IMR-90 (cell line): ENCODE results near the gene FARS2. TPM values are rescaled to one million over a fixed set of nuclear protein-coding genes. Genes with fewer than 3 reads are reported as not detected.

Experiments
- ATAC-seq: fragments of 200-7000 bp; cut with Tn5 transposase; 2 replicates; pipeline ENCODE4 v1.9.1; 2020; ENCODE audit warnings: low read depth, mild to moderate bottlenecking, moderate library complexity
- BruUV-seq: library from RNA; stranded (reverse); fragments of 400-500 nt; replicated peaks from 2 replicates; lab custom pipeline; 2021; lab: Mats Ljungman, UMichigan
- CTCF ChIA-PET: fragments of 300-600 bp; formaldehyde crosslinking; extraction: SDS; loops from one replicate; lab custom pipeline; 2021; ENCODE audit warnings: antibody characterized with exemption; lab: Yijun Ruan, JAX
- POLR2A ChIA-PET: fragments of 300-600 bp; sonication (Branson Sonifier 250); formaldehyde crosslinking; loops from one replicate; lab custom pipeline; 2022; ENCODE audit warnings: antibody characterized with exemption; ENCODE audit not compliant: unreplicated experiment; lab: Charles Lee
- DNase-seq: peaks from one replicate; pipeline ENCODE4 v3.0.0; 2013
- H2AFZ ChIP-seq: replicated peaks from 2 replicates; pipeline ENCODE3; 2013; ENCODE audit warnings: low read length, mild to moderate bottlenecking; ENCODE audit not compliant: poor library complexity
- H2AK5ac ChIP-seq: 2 replicates; pipeline ENCODE4 v1.6.1; 2013; ENCODE audit warnings: low read depth, low read length, inconsistent platforms
- H2AK9ac ChIP-seq: replicated peaks from 2 replicates; pipeline ENCODE3; 2013; ENCODE audit warnings: mild to moderate bottlenecking, low read depth, low read length, moderate library complexity; ENCODE audit not compliant: poor library complexity
- H2BK120ac ChIP-seq: 2 replicates; pipeline ENCODE4 v1.6.1; 2013; ENCODE audit warnings: low read depth, low read length, inconsistent platforms
- H2BK15ac ChIP-seq: 3 replicates; pipeline ENCODE4 v1.6.1; 2013; ENCODE audit warnings: low read depth, low read length, inconsistent platforms
- H2BK20ac ChIP-seq: 2 replicates; pipeline ENCODE4 v1.6.1; 2013; ENCODE audit warnings: low read depth, mild to moderate bottlenecking, inconsistent platforms, low read length, moderate library complexity
- H2BK5ac ChIP-seq: 2 replicates; pipeline ENCODE4 v1.6.1; 2013; ENCODE audit warnings: mild to moderate bottlenecking, low read depth, low read length, inconsistent platforms; ENCODE audit not compliant: poor library complexity, severe bottlenecking
- H3K14ac ChIP-seq: replicated peaks from 2 replicates; pipeline ENCODE4 v1.6.1; 2013; ENCODE audit warnings: low read depth, low read length, inconsistent platforms
- H3K18ac ChIP-seq: 2 replicates; pipeline ENCODE4 v1.6.1; 2013; ENCODE audit warnings: low read depth, low read length, control low read depth
- H3K23ac ChIP-seq: 2 replicates; pipeline ENCODE4 v1.6.1; 2013; ENCODE audit warnings: low read depth, low read length, inconsistent platforms
- H3K27ac ChIP-seq: 2 replicates; pipeline ENCODE4 v1.5.1; 2013; ENCODE audit warnings: mild to moderate bottlenecking, control low read depth, low read length; ENCODE audit not compliant: insufficient read depth
- H3K27me3 ChIP-seq: 2 replicates; pipeline ENCODE4 v1.6.1; 2013; ENCODE audit warnings: low read length; ENCODE audit not compliant: control insufficient read depth, insufficient read depth
- H3K36me3 ChIP-seq: 2 replicates; pipeline ENCODE4 v1.6.1; 2013; ENCODE audit warnings: low read length, mixed read lengths; ENCODE audit not compliant: control insufficient read depth, insufficient read depth
- H3K4ac ChIP-seq: 2 replicates; pipeline ENCODE4 v1.6.1; 2013; ENCODE audit warnings: low read depth, low read length, inconsistent platforms
- H3K4me1 ChIP-seq: 2 replicates; pipeline ENCODE4 v1.6.1; 2013; ENCODE audit warnings: low read length, mixed read lengths; ENCODE audit not compliant: control insufficient read depth, insufficient read depth
- H3K4me2 ChIP-seq: 2 replicates; pipeline ENCODE4 v1.6.1; 2013; ENCODE audit warnings: low read depth, mild to moderate bottlenecking, control low read depth, low read length, moderate library complexity
- H3K4me3 ChIP-seq: 2 replicates; pipeline ENCODE4 v1.5.1; 2013; ENCODE audit warnings: low read depth, mild to moderate bottlenecking, control low read depth, low read length, moderate library complexity; ENCODE audit not compliant: insufficient read depth
- H3K56ac ChIP-seq: 2 replicates; pipeline ENCODE4 v1.6.1; 2013; ENCODE audit warnings: low read length, inconsistent platforms; ENCODE audit not compliant: insufficient read depth; ENCODE audit errors: extremely low read depth
- H3K79me1 ChIP-seq, 2 experiments: 2 replicates each; pipeline ENCODE4 v1.6.1; 2013; ENCODE audit warnings: low read length in 2 of 2, inconsistent platforms in 1 of 2, low read depth in 1 of 2
- H3K9ac ChIP-seq: 2 replicates; pipeline ENCODE4 v1.6.1; 2013; ENCODE audit warnings: low read depth, low read length, control low read depth
- H3K9me1 ChIP-seq: 2 replicates; pipeline ENCODE4 v1.6.1; 2013; ENCODE audit warnings: low read length, inconsistent platforms; ENCODE audit not compliant: insufficient read depth
- H3K9me3 ChIP-seq: 2 replicates; pipeline ENCODE4 v1.6.1; 2013; ENCODE audit warnings: low read length; ENCODE audit not compliant: control insufficient read depth, insufficient read depth
- H4K20me1 ChIP-seq: 2 replicates; pipeline ENCODE4 v1.6.1; 2013; ENCODE audit warnings: low read length, inconsistent platforms; ENCODE audit not compliant: insufficient read depth
- H4K5ac ChIP-seq: 2 replicates; pipeline ENCODE4 v1.6.1; 2013; ENCODE audit warnings: mild to moderate bottlenecking, low read depth, low read length, control low read depth
- H4K8ac ChIP-seq, 2 experiments: 2 replicates each; pipeline ENCODE4 v1.6.1; 2013; ENCODE audit warnings: low read depth in 2 of 2, low read length in 2 of 2, control low read depth in 1 of 2, inconsistent platforms in 1 of 2
- H4K91ac ChIP-seq: 2 replicates; pipeline ENCODE4 v1.6.1; 2013; ENCODE audit warnings: low read depth, low read length, inconsistent platforms; ENCODE audit not compliant: insufficient read depth
- BHLHE40 ChIP-seq: fragments of 150-350 bp; IDR thresholded peaks from 2 replicates; pipeline ENCODE4 v1.6.1; 2016; ENCODE audit warnings: mild to moderate bottlenecking, low read depth, low read length
- CEBPB ChIP-seq: IDR thresholded peaks from 2 replicates; pipeline ENCODE4 v1.6.1; 2012; ENCODE audit warnings: low read depth, low read length, improper control_type of control experiment
- CHD1 ChIP-seq: IDR thresholded peaks from 2 replicates; pipeline ENCODE4 v1.6.1; 2012; ENCODE audit warnings: low read depth, low read length, improper control_type of control experiment
- ELK1 ChIP-seq: fragments of 150-350 bp; IDR thresholded peaks from 2 replicates; pipeline ENCODE4 v1.6.1; 2016; ENCODE audit warnings: low read depth, mild to moderate bottlenecking, low read length, moderate library complexity, borderline replicate concordance
- FOS ChIP-seq: fragments of 150-350 bp; IDR thresholded peaks from 2 replicates; pipeline ENCODE4 v1.6.1; 2016; ENCODE audit warnings: low read depth, low read length
- MAFK ChIP-seq: IDR thresholded peaks from 2 replicates; pipeline ENCODE4 v1.6.1; 2012; ENCODE audit warnings: low read depth, low read length, improper control_type of control experiment
- MAZ ChIP-seq: IDR thresholded peaks from 2 replicates; pipeline ENCODE4 v1.6.1; 2012; ENCODE audit warnings: low read depth, mild to moderate bottlenecking, low read length, improper control_type of control experiment, moderate library complexity, borderline replicate concordance
- MXI1 ChIP-seq: IDR thresholded peaks from 2 replicates; pipeline ENCODE4 v1.6.1; 2012; ENCODE audit warnings: low read depth, mild to moderate bottlenecking, low read length, moderate library complexity, borderline replicate concordance
- NFE2L2 ChIP-seq: fragments of 150-350 bp; IDR thresholded peaks from 2 replicates; pipeline ENCODE4 v1.6.1; 2016; ENCODE audit warnings: low read depth, mild to moderate bottlenecking, low read length
- POLR2A ChIP-seq: IDR thresholded peaks from 2 replicates; pipeline ENCODE4 v1.6.1; 2012; ENCODE audit warnings: mild to moderate bottlenecking, low read depth, low read length
- RAD21 ChIP-seq: IDR thresholded peaks from 2 replicates; pipeline ENCODE4 v1.6.1; 2012; ENCODE audit warnings: low read length, improper control_type of control experiment
- RCOR1 ChIP-seq: IDR thresholded peaks from 2 replicates; pipeline ENCODE4 v1.6.1; 2012; ENCODE audit warnings: mild to moderate bottlenecking, low read length, improper control_type of control experiment; ENCODE audit not compliant: insufficient replicate concordance
- RFX5 ChIP-seq: IDR thresholded peaks from 2 replicates; pipeline ENCODE4 v1.8.0; 2012; ENCODE audit warnings: low read depth, mild to moderate bottlenecking, low read length, moderate library complexity
- SMC3 ChIP-seq: fragments of 150-350 bp; IDR thresholded peaks from 2 replicates; pipeline ENCODE4 v1.6.1; 2016; ENCODE audit warnings: low read depth, mild to moderate bottlenecking, antibody characterized with exemption, low read length, moderate library complexity
- USF2 ChIP-seq: fragments of 150-350 bp; IDR thresholded peaks from 2 replicates; pipeline ENCODE4 v1.6.1; 2017; ENCODE audit warnings: mild to moderate bottlenecking, antibody characterized with exemption, low read length, low read depth
- WGBS, 2 experiments: methylation state at CpG; one replicate each; pipeline versions ENCODE4 v1.1.5 to v1.1.7; 2013; ENCODE audit warnings: missing lambda C conversion rate in 2 of 2; ENCODE audit not compliant: insufficient read length in 1 of 2; ENCODE audit errors: extremely low coverage in 2 of 2; 5-methylcytosine and 5-hydroxymethylcytosine counted together
- dilution Hi-C: fragments of 300-500 bp; cut with HindIII; formaldehyde crosslinking; loops from one replicate; pipeline ENCODE4 v1.14.3; 2018; ENCODE audit warnings: low sequenced_read_pairs; ENCODE audit not compliant: unreplicated experiment
- in situ Hi-C: fragments of 300-500 bp; cut with MboI; formaldehyde crosslinking; loops from 3 replicates; pipeline ENCODE4 v1.14.3; 2019; ENCODE audit warnings: low sequenced_read_pairs, inconsistent platforms, mixed read lengths
- intact Hi-C: fragments of 100-400 bp; cut with micrococcal nuclease; formaldehyde crosslinking; loops from 2 replicates; pipeline ENCODE4 v1.10.0; 2022
- polyA plus RNA-seq, 3 experiments: library from polyadenylated mRNA; depleted of rRNA; stranded (reverse); fragments of >200 nt; gene quantifications; 2 replicates each; pipeline ENCODE4 v1.2.3, GENCODE V29; 2012; ENCODE audit warnings: low replicate concordance in 1 of 3
- total RNA-seq: library from RNA; depleted of rRNA; stranded (reverse); fragments of >200 nt; gene quantifications from 2 replicates; pipeline ENCODE4 v1.2.3, GENCODE V29; 2012
- TF ChIP-seq, protein P1 (sequence below): conservative IDR thresholded peaks from 2 replicates; pipeline ENCODE4 v1.5.1; 2012; ENCODE audit warnings: mild to moderate bottlenecking, low read depth, low read length, improper control_type of control experiment

Gene FARS2
- total and polyA plus RNA-seq, 2 of the 4 experiments (the other 2 are of a cell fraction) = 12.1 to 28.9 TPM

DNA sequence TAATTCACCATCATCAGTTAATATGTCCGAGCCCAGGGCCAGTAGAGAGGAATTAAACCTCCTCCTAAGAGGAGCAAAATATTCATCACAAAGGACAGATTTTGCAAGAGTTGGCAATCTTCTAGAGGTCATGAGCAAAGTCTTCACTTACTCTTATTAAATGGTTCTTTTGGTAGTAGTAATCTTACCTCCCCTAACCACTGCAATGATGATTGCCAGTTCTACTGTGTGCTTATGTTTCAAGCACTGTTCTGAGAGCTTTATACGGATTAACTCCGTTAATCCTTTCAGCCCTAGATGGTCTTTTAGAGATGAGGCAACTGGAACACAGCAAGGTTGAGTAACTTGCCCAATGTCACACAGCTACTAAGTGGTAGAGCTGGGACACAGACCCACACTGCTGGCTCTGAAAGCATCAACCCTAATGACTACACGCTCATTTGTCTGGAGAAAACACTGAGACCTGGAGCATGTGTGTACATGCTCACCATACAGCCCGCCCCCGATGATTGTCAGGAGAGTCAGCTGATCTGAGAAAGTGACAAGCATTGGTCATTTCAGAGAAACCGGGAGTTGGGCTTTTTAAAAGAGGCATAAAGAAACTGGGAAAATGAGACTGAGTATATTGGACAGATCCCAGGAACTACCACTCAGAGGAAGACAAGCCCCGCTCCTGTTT is 469.4 kb downstream of the FARS2 start:
- Histone ChIP-seq H4K91ac (no peak overlapping the region), H3K9ac (no peak overlapping the region), H4K8ac (no peak overlapping the region), H3K79me1 (no peaks in the 10 kb centered on the region), H3K9me1 (no peaks in the 10 kb centered on the region; the same call in 1 of the 2 replicates), H3K9me3 (no peaks in the 10 kb centered on the region), H3K27me3 (no peaks in the 10 kb centered on the region), H3K4me2 (no peak overlapping the region), H3K56ac (no peak overlapping the region), H3K4ac (no peak overlapping the region), H2BK15ac (no peak overlapping the region), H3K4me1 (peaks cover 3% of the 10 kb centered on the region; the same call in 1 of the 2 replicates), H3K14ac (no peak overlapping the region), H2BK5ac (no peak overlapping the region), H4K5ac (no peak overlapping the region), H2BK20ac (no peak overlapping the region), H2AK5ac (no peak overlapping the region), H3K36me3 (no peaks in the 10 kb centered on the region), H2AFZ (no peak overlapping the region), H3K27ac (no peak overlapping the region), H3K18ac (no peak overlapping the region), H3K23ac (no peak overlapping the region), H4K20me1 (no peaks in the 10 kb centered on the region), H2BK120ac (no peak overlapping the region), H2AK9ac (no peak overlapping the region), H3K4me3 (no peak overlapping the region)
- TF ChIP-seq ELK1 = no peak
- no peak for TF ChIP-seq CHD1
- no peak for TF ChIP-seq RAD21
- TF ChIP-seq FOS = no peak
- TF ChIP-seq RFX5 = no peak
- TF ChIP-seq MXI1 = no peak
- TF ChIP-seq, protein P1, sequence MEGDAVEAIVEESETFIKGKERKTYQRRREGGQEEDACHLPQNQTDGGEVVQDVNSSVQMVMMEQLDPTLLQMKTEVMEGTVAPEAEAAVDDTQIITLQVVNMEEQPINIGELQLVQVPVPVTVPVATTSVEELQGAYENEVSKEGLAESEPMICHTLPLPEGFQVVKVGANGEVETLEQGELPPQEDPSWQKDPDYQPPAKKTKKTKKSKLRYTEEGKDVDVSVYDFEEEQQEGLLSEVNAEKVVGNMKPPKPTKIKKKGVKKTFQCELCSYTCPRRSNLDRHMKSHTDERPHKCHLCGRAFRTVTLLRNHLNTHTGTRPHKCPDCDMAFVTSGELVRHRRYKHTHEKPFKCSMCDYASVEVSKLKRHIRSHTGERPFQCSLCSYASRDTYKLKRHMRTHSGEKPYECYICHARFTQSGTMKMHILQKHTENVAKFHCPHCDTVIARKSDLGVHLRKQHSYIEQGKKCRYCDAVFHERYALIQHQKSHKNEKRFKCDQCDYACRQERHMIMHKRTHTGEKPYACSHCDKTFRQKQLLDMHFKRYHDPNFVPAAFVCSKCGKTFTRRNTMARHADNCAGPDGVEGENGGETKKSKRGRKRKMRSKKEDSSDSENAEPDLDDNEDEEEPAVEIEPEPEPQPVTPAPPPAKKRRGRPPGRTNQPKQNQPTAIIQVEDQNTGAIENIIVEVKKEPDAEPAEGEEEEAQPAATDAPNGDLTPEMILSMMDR = no peak
- TF ChIP-seq USF2 = no peak
- no peak for TF ChIP-seq RCOR1
- no peak for TF ChIP-seq MAZ
- no peak for TF ChIP-seq POLR2A
- no peak for TF ChIP-seq MAFK
- TF ChIP-seq BHLHE40 = no peak
- TF ChIP-seq CEBPB = no peak; the same call in 1 of the 2 replicates
- TF ChIP-seq SMC3 = no peak
- no peak for TF ChIP-seq NFE2L2
- no CpG with 5 or more reads among the region's 8 CpGs for WGBS, 2 experiments
- ChIA-PET CTCF (interaction anchor here (1.0 kb wide), 1 partner anchor 18 kb away, joined by 3 read pairs; no protein-coding TSS in a partner anchor), POLR2A (no interaction called here)
- in situ Hi-C loops (no loop called here), dilution Hi-C loops (no loop called here), intact Hi-C loops (no loop called here)
- BruUV-seq = no TSS peak
- DNase-seq = peak; percentile 40
- ATAC-seq = peak; percentile 56
